Activated B cell treated with CpG ODN at 0.5 μM for 24 hours (primary cell): ENCODE results near the gene MMD2. TPM values are rescaled to one million over a fixed set of nuclear protein-coding genes. Genes with fewer than 3 reads are reported as not detected.

Experiments used
- ATAC-seq: fragments of 200-7000 bp; cut with Tn5 transposase; one replicate; pipeline ENCODE4 v1.10.0; 2021; ENCODE audit warnings: low read depth, mild to moderate bottlenecking, moderate library complexity
- CTCF ChIA-PET: fragments of 350-600 bp; sonication (Branson Sonifier 250); formaldehyde crosslinking; loops from one replicate; lab custom pipeline; 2021; ENCODE audit warnings: antibody characterized with exemption; lab: Charles Lee
- POLR2A ChIA-PET: fragments of 350-600 bp; sonication (Branson Sonifier 250); formaldehyde crosslinking; loops from one replicate; lab custom pipeline; 2021; ENCODE audit warnings: antibody characterized with exemption; lab: Charles Lee
- DNase-seq: peaks from one replicate; pipeline ENCODE4 v3.0.0; 2022
- H3K27ac Mint-ChIP-seq: one replicate; pipeline ENCODE4 v1.8.0; 2020; ENCODE audit warnings: mixed read lengths
- H3K27me3 Mint-ChIP-seq: one replicate; pipeline ENCODE4 v1.8.0; 2021; ENCODE audit warnings: mixed read lengths
- H3K36me3 Mint-ChIP-seq: one replicate; pipeline ENCODE4 v1.8.0; 2021; ENCODE audit warnings: low read depth, mixed read lengths
- H3K4me1 Mint-ChIP-seq: one replicate; pipeline ENCODE4 v1.8.0; 2021; ENCODE audit warnings: mixed read lengths
- H3K4me3 Mint-ChIP-seq: one replicate; pipeline ENCODE4 v1.8.0; 2020; ENCODE audit warnings: mild to moderate bottlenecking, mixed read lengths
- H3K9me3 Mint-ChIP-seq: one replicate; pipeline ENCODE4 v1.8.0; 2020; ENCODE audit warnings: mixed read lengths
- CTCF ChIP-seq: fragments of 200-600 bp; IDR thresholded peaks from one replicate; pipeline ENCODE4 v1.8.0; 2022; ENCODE audit warnings: antibody characterized with exemption, mild to moderate bottlenecking
- intact Hi-C: fragments of 100-400 bp; cut with micrococcal nuclease; formaldehyde crosslinking; loops from one replicate; pipeline ENCODE4 v1.15.1; 2024
- total RNA-seq: library from RNA; stranded (reverse); gene quantifications from 2 replicates; pipeline ENCODE4 v1.2.3, GENCODE V29; 2022

MMD2 gene
- total RNA-seq, 1 donor from 2014 or later, result not detected

DNA sequence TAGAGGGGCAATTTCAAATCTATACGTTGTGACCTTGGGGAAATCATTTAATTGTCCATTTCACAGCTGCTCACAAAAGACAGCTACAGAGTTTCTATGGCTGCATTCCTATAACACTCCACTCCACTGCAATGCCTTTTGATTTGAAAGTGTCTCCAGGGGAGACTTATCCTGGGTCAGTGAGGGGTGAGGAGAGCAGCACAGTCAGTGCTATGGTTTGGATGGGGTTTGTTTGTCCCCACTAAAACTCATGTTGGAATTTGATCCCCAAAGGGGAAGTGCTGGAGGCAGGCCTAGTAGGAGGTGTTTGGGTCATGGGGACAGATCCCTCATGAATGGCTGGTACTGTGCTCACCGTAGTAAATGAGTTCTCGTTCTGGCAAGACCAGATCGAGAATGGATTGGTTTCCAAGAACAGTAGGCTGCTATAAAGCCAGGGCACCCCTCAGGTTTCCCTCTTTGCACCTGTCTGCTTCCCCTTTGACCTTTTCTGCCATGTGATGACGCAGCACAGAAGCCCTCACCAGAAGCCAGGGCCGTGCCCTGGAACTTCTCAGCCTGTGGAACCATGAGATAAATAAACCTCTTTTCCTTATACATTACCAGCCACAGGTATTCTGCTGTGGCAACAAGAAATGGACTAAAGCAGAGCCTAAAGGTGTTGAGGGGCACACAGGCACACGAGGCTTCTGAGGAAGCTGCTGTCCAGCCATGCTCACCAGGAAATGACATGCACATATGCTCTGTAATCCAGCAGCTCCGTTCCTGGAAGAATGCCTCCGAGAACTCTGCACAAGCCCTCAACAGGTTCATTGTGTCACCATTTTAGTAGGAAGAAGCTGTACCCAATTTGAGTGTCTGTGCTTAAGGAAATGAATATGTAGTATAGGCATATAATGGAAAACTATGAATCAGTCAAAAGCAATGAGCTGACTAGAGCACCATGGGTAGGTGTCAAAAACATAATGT is 92.2 kb downstream of the MMD2 start:
- peaks cover 42% of the 10 kb centered on the region for H3K27me3 Mint-ChIP-seq
- DNase-seq (no peak), ATAC-seq (no peak)
- TF ChIP-seq CTCF, result no peak
- no peak overlapping the region for H3K4me3 Mint-ChIP-seq
- no peak overlapping the region for H3K27ac Mint-ChIP-seq
- intact Hi-C loops, result no loop called here
- ChIA-PET CTCF (no interaction called here), POLR2A (no interaction called here)
- H3K36me3 Mint-ChIP-seq, result no peaks in the 10 kb centered on the region
- H3K9me3 Mint-ChIP-seq, result peaks cover 6% of the 10 kb centered on the region
- H3K4me1 Mint-ChIP-seq, result no peaks in the 10 kb centered on the region

GRCh38 chr7:4862156-4862555 is 96.8 kb downstream of the MMD2 start:
- H3K36me3 Mint-ChIP-seq, result no peaks in the 10 kb centered on the region
- CTCF ChIA-PET, result no interaction called here
- H3K4me1 Mint-ChIP-seq, result peaks cover 5% of the 10 kb centered on the region
- intact Hi-C loops, result no loop called here
- peaks cover 9% of the 10 kb centered on the region for H3K9me3 Mint-ChIP-seq
- H3K4me3 Mint-ChIP-seq, result peak overlapping the region; percentile 56
- H3K27me3 Mint-ChIP-seq, result peaks cover 44% of the 10 kb centered on the region
- ATAC-seq (no peak), DNase-seq (no peak)
- POLR2A ChIA-PET, result no interaction called here
- no peak overlapping the region for H3K27ac Mint-ChIP-seq
- no peak for TF ChIP-seq CTCF

DNA sequence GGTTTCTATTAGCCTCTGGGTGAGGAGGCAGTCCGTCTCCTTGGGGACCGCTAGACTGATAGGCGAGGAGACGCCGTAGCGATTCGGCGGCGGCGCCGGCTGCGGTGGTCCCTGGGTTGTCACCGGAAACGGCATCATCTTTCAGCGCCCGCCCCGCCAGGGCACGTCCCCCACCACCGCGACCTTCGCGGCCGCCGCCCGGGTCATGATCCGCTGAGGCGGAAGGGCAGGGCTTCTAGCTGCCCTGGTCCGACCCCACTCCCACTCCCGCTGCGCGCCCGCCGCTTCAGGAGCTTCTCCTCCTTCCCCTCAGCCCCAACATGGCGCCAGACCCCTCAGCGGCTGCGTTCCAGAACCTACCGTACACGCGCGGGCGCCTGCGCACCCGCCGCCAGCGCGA is 97.3 kb downstream of the MMD2 start, which contains the start of gene PAPOLB:
Gene PAPOLB (minus strand): TSS at position 358 of the 400 bp plus-strand sequence. CDS start 220 bp downstream, at position 138.
- H3K36me3 Mint-ChIP-seq, result no peaks in the 10 kb centered on the region
- intact Hi-C loops, result no loop called here
- peaks cover 47% of the 10 kb centered on the region for H3K27me3 Mint-ChIP-seq
- peak within 1 kb of the TSS; percentile 61 for H3K4me3 Mint-ChIP-seq
- peak within 1 kb of the TSS; percentile 51 for H3K27ac Mint-ChIP-seq
- peaks cover 9% of the 10 kb centered on the region for H3K9me3 Mint-ChIP-seq
- ATAC-seq (peak; percentile 79), DNase-seq (peak; percentile 23)
- H3K4me1 Mint-ChIP-seq, result peaks cover 5% of the 10 kb centered on the region
- CTCF ChIA-PET, result no interaction called here
- TF ChIP-seq CTCF, result no peak
- POLR2A ChIA-PET, result no interaction called here

DNA sequence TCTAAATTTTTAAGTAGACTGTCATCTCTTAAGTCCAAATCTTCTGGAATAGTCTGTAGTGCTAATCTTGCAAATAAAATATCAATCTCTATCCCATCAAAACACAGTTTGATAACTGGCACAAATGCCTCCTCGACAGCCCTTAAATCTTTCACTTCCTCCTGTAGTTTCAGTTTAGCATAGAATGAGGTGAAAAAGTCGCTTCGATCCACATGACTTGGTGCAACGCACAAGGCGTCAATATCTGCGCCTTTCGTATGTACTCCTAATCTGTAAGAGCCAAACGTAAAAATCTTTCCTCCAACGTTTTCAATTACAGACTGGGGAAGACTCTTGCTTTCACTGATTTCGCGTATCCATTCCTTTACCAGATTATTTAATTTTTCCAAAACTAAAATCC is 97.8 kb downstream of the MMD2 start:
- H3K27me3 Mint-ChIP-seq, result peaks cover 47% of the 10 kb centered on the region
- H3K27ac Mint-ChIP-seq, result peak overlapping the region; percentile 51

More for the DNA sequence above, 97.8 kb downstream of the MMD2 start:
- H3K4me1 Mint-ChIP-seq, result peaks cover 5% of the 10 kb centered on the region
- H3K36me3 Mint-ChIP-seq, result no peaks in the 10 kb centered on the region
- ChIA-PET POLR2A (no interaction called here), CTCF (no interaction called here)
- TF ChIP-seq CTCF, result no peak
- intact Hi-C loops, result no loop called here
- DNase-seq, result no peak
- H3K4me3 Mint-ChIP-seq, result peak overlapping the region; percentile 61
- peaks cover 9% of the 10 kb centered on the region for H3K9me3 Mint-ChIP-seq
- ATAC-seq, result peak; percentile 71
